HepG2 (cell line): Measurements from ENCODE around the gene PTPRO. TPM values are rescaled to one million over a fixed set of nuclear protein-coding genes. Genes with fewer than 3 reads are reported as not detected.

Experiments
- ATAC-seq: fragments of 200-7000 bp; cut with Tn5 transposase; 3 replicates; pipeline ENCODE4 v1.9.1; 2020; ENCODE audit warnings: mild to moderate bottlenecking, moderate library complexity
- BruUV-seq: library from RNA; stranded (reverse); fragments of 400-500 nt; replicated peaks from 2 replicates; lab custom pipeline; 2021; lab: Mats Ljungman, UMichigan
- CTCF ChIA-PET: fragments of 300-600 bp; formaldehyde crosslinking; extraction: SDS; loops from one replicate; lab custom pipeline; 2021; ENCODE audit warnings: low total read pairs, inconsistent platforms, low intra/inter-chr PET ratio; lab: Yijun Ruan, JAX
- POLR2A ChIA-PET: fragments of 350-600 bp; sonication (Branson Sonifier 250); formaldehyde crosslinking; loops from one replicate; lab custom pipeline; 2020; ENCODE audit warnings: antibody characterized with exemption, inconsistent platforms; lab: Yijun Ruan, JAX
- DNase-seq: peaks from one replicate; pipeline ENCODE4 v3.0.0-alpha.2; 2015; ENCODE audit warnings: low spot score
- FAIRE-seq: peaks from 3 replicates; lab custom pipeline; 2011; peaks lifted over from hg19 to GRCh38; lab: Jason Lieb, UNC
- H2AFZ ChIP-seq: one replicate; pipeline ENCODE4 v1.6.1; 2011; ENCODE audit warnings: low read length, inconsistent platforms
- H3K27ac ChIP-seq: fragments of 300-600 bp; 3 replicates; pipeline ENCODE4 v1.8.0; 2011; ENCODE audit warnings: mixed run types, mild to moderate bottlenecking, mixed read lengths, low read length, inconsistent platforms; ENCODE audit not compliant: insufficient read depth; ENCODE audit errors: extremely low read length
- H3K27me3 ChIP-seq, 2 experiments: fragments of 200-600 bp in 1 of 2; 2 replicates in 1 of 2; 3 replicates in 1 of 2; pipeline versions ENCODE4 v1.6.0 to v1.8.0; 2011; ENCODE audit warnings: low read length in 2 of 2, mild to moderate bottlenecking in 2 of 2, moderate library complexity in 2 of 2, inconsistent platforms in 1 of 2; ENCODE audit not compliant: insufficient read depth in 2 of 2, control insufficient read depth in 1 of 2
- H3K36me3 ChIP-seq, 2 experiments: fragments of 200-600 bp in 1 of 2; replicated peaks in 1 of 2; 2 replicates in 1 of 2; 3 replicates in 1 of 2; pipeline versions ENCODE4 v1.5.1 to v1.8.0; 2011; ENCODE audit warnings: low read length in 2 of 2, inconsistent platforms in 1 of 2; ENCODE audit not compliant: insufficient read depth in 2 of 2, control insufficient read depth in 1 of 2
- H3K4me1 ChIP-seq: 2 replicates; pipeline ENCODE4 v1.5.1; 2012; ENCODE audit warnings: low read length, inconsistent platforms; ENCODE audit not compliant: insufficient read depth
- H3K4me2 ChIP-seq: 2 replicates; pipeline ENCODE4 v1.6.0; 2011; ENCODE audit warnings: low read depth, low read length, inconsistent platforms
- H3K4me3 ChIP-seq, 3 experiments: fragments of 200-600 bp in 1 of 3; sonication (generic), shearing (Covaris generic) in 1 of 3; replicated peaks in 1 of 3; 2 replicates each; pipeline ENCODE4 v1.5.1; 2011 to 2016; ENCODE audit warnings: low read length in 3 of 3, inconsistent platforms in 2 of 3, low read depth in 2 of 3, mild to moderate bottlenecking in 2 of 3, control low read depth in 1 of 3, mixed read lengths in 1 of 3; ENCODE audit not compliant: insufficient read depth in 1 of 3
- H3K79me2 ChIP-seq: one replicate; pipeline ENCODE4 v1.6.1; 2011; ENCODE audit warnings: low read length, inconsistent platforms; ENCODE audit not compliant: insufficient read depth
- H3K9ac ChIP-seq: 2 replicates; pipeline ENCODE4 v1.6.0; 2011; ENCODE audit warnings: mild to moderate bottlenecking, low read depth, low read length, inconsistent platforms; ENCODE audit not compliant: insufficient read depth
- H3K9me3 ChIP-seq: 2 replicates; pipeline ENCODE4 v1.5.1; 2012; ENCODE audit warnings: mild to moderate bottlenecking, low read length
- H4K20me1 ChIP-seq: 2 replicates; pipeline ENCODE4 v1.6.0; 2011; ENCODE audit warnings: inconsistent platforms, mild to moderate bottlenecking, low read length, moderate library complexity; ENCODE audit not compliant: insufficient read depth
- MBD4 ChIP-seq: IDR thresholded peaks from 2 replicates; pipeline ENCODE4 v1.6.1; 2012; ENCODE audit warnings: low read length, inconsistent platforms, borderline replicate concordance
- MXD1 ChIP-seq: sonication (generic); formaldehyde crosslinking; IDR thresholded peaks from 2 replicates; pipeline ENCODE4 v1.4.0; 2020; ENCODE audit warnings: mild to moderate bottlenecking, missing genetic modification reagents
- NCOA1 ChIP-seq: sonication (generic); formaldehyde crosslinking; IDR thresholded peaks from 2 replicates; pipeline ENCODE4 v1.9.0; 2021; ENCODE audit warnings: missing genetic modification reagents
- PCBP2 ChIP-seq: fragments of 200-400 bp; formaldehyde crosslinking; optimal IDR thresholded peaks from 2 replicates; pipeline ENCODE3; 2018; ENCODE audit warnings: low read length, low read depth; ENCODE audit not compliant: poor library complexity, severe bottlenecking
- PRDM15 ChIP-seq: sonication (generic); formaldehyde crosslinking; IDR thresholded peaks from 2 replicates; pipeline ENCODE4 v1.4.0; 2020; ENCODE audit warnings: missing genetic modification reagents
- TIGD3 ChIP-seq: sonication (generic); formaldehyde crosslinking; IDR thresholded peaks from 2 replicates; pipeline ENCODE4 v1.5.1; 2020; ENCODE audit warnings: mild to moderate bottlenecking, missing genetic modification reagents, borderline replicate concordance
- ZFAT ChIP-seq: sonication (generic); formaldehyde crosslinking; conservative IDR thresholded peaks from 2 replicates; pipeline ENCODE4 v1.8.1; 2023; ENCODE audit warnings: missing genetic modification reagents, inconsistent platforms
- ZFY ChIP-seq: sonication (generic); formaldehyde crosslinking; IDR thresholded peaks from 2 replicates; pipeline ENCODE4 v1.4.0; 2020; ENCODE audit warnings: missing genetic modification reagents
- ZNF317 ChIP-seq: sonication (generic); formaldehyde crosslinking; IDR thresholded peaks from 2 replicates; pipeline ENCODE4 v1.5.0; 2020; ENCODE audit warnings: mild to moderate bottlenecking, missing genetic modification reagents
- ZNF710 ChIP-seq: sonication (generic); formaldehyde crosslinking; IDR thresholded peaks from 2 replicates; pipeline ENCODE4 v1.5.0; 2020; ENCODE audit warnings: mild to moderate bottlenecking, missing genetic modification reagents, borderline replicate concordance
- WGBS: methylation state at CpG from one replicate; pipeline ENCODE4 v1.1.6; 2017; ENCODE audit warnings: low lambda C conversion rate; 5-methylcytosine and 5-hydroxymethylcytosine counted together
- in situ Hi-C: cut with HindIII; loops from 2 replicates; pipeline ENCODE4 v1.10.0; 2017; ENCODE audit warnings: low pct_unique_long_range_greater_than_20kb; ENCODE audit not compliant: extremely low pct_ligation_motif_present
- intact Hi-C: fragments of 100-400 bp; cut with micrococcal nuclease; formaldehyde crosslinking; loops from one replicate; pipeline ENCODE4 v1.10.0; 2022; ENCODE audit not compliant: unreplicated experiment
- polyA plus RNA-seq, 8 experiments: library from polyadenylated mRNA; depleted of rRNA in 3 of 8; stranded (reverse) in 7 of 8; unstranded in 1 of 8; fragments of >200 nt; fragmentation: Illumina TruSeq in 4 of 8; extraction: Trizol in 4 of 8; gene quantifications; 2 replicates each; pipeline versions ENCODE4 v1.2.1 to v1.2.3, GENCODE V29; 2011 to 2016; ENCODE audit warnings: low read depth in 4 of 8, missing spikeins in 1 of 8, mixed read lengths in 1 of 8; ENCODE audit not compliant: insufficient read depth in 1 of 8
- total RNA-seq, 5 experiments: library from RNA; depleted of rRNA; stranded (reverse); fragments of >200 nt; fragmentation: Illumina TruSeq; extraction: Trizol; gene quantifications; 2 replicates each; pipeline ENCODE4 v1.2.3, GENCODE V29; 2016; ENCODE audit warnings: low read depth in 1 of 5

Gene PTPRO
- total and polyA plus RNA-seq, 2 of the 13 experiments (the other 11 are each of a cell fraction or from before 2014, with no cell fraction given), result 0.04 TPM; not detected in 1

- ATAC-seq (no peak), DNase-seq (no peak), FAIRE-seq (no peak)
- H3K79me2 ChIP-seq, result no peaks in the 10 kb centered on the region
- WGBS, result 46% methylated on average over 6 of the region's 6 CpGs
- H3K9me3 ChIP-seq, result no peaks in the 10 kb centered on the region
- no peak overlapping the region for H3K9ac ChIP-seq
- POLR2A ChIA-PET, result no interaction called here
- CTCF ChIA-PET, result no interaction called here
- BruUV-seq, result no TSS peak
- intact Hi-C loops (no loop called here), in situ Hi-C loops (no loop called here)
- no peaks in the 10 kb centered on the region for H4K20me1 ChIP-seq
- TF ChIP-seq TIGD3 (CRISPR knock-in tag) (no peak), MXD1 (CRISPR knock-in tag) (no peak), PRDM15 (CRISPR knock-in tag) (no peak), ZNF710 (CRISPR knock-in tag) (no peak), MBD4 (no peak), ZFY (CRISPR knock-in tag) (no peak), PCBP2 (no peak), ZFAT (no peak), ZNF317 (CRISPR knock-in tag) (no peak), NCOA1 (CRISPR knock-in tag) (no peak)
- no peak overlapping the region for H2AFZ ChIP-seq
- H3K4me1 ChIP-seq, result 0 out of 2 replicates have a peak, but pooled peaks cover 11% of the 10 kb centered on the region
- no peaks in the 10 kb centered on the region for H3K36me3 ChIP-seq
- H3K4me3 ChIP-seq, result no peak overlapping the region
- H3K27ac ChIP-seq, result no peak overlapping the region
- H3K4me2 ChIP-seq, result no peak overlapping the region
- peaks cover 0 to 6% of the 10 kb centered on the region in 2 experiments; a peak in 1 of 5 replicates for H3K27me3 ChIP-seq
These were observed 213.1 kb downstream of the PTPRO start for GRCh38 chr12:15535352-15535781.
